K562 (cell line): ENCODE results near the gene MYADM. TPM values are rescaled to one million over a fixed set of nuclear protein-coding genes. Genes with fewer than 3 reads are reported as not detected.

Experiments used
- BMI1 ChIP-seq: fragments of 150-350 bp; IDR thresholded peaks from 2 replicates; pipeline ENCODE4 v1.6.1; 2014; ENCODE audit warnings: low read length
- CREB1 ChIP-seq, 2 experiments: sonication (generic) in 1 of 2; formaldehyde crosslinking in 1 of 2; IDR thresholded peaks; 2 replicates each; pipeline versions ENCODE4 v1.6.1 to v1.8.0; 2012 to 2022; ENCODE audit warnings: inconsistent platforms in 1 of 2, mild to moderate bottlenecking in 1 of 2, missing genetic modification reagents in 1 of 2, moderate library complexity in 1 of 2
- CREM ChIP-seq: IDR thresholded peaks from 2 replicates; pipeline ENCODE4 v1.6.1; 2014; ENCODE audit warnings: antibody characterized with exemption, low read depth
- CXXC5 ChIP-seq: fragments of 250-450 bp; sonication (Bioruptor Pico); IDR thresholded peaks from 2 replicates; pipeline ENCODE4 v1.8.0; 2022; ENCODE audit warnings: inconsistent platforms, mild to moderate bottlenecking, moderate library complexity
- DIDO1 ChIP-seq: fragments of 450-650 bp; IDR thresholded peaks from 2 replicates; pipeline ENCODE4 v1.6.1; 2016; ENCODE audit warnings: low read depth, missing biosample characterization, missing genetic modification characterization
- MAZ ChIP-seq, 2 experiments: fragments of 450-650 bp in 1 of 2; sonication (generic) in 1 of 2; formaldehyde crosslinking; IDR thresholded peaks in 1 of 2; conservative IDR thresholded peaks in 1 of 2; 2 replicates each; pipeline versions ENCODE4 v1.4.0 to v1.5.0; 2020; ENCODE audit warnings: mild to moderate bottlenecking in 1 of 2, missing genetic modification reagents in 1 of 2
- MBD2 ChIP-seq: sonication (generic); IDR thresholded peaks from 2 replicates; pipeline ENCODE4 v1.6.1; 2016; ENCODE audit warnings: low read depth, borderline replicate concordance
- MTA1 ChIP-seq: fragments of 450-650 bp; IDR thresholded peaks from 2 replicates; pipeline ENCODE4 v1.6.1; 2017; ENCODE audit warnings: borderline replicate concordance
- NR2C2 ChIP-seq, 2 experiments: fragments of 200-800 bp in 1 of 2; sonication (Bioruptor generic) in 1 of 2; sonication (generic) in 1 of 2; formaldehyde crosslinking in 1 of 2; IDR thresholded peaks; 2 replicates each; pipeline versions ENCODE4 v1.6.1 to v1.8.0; 2016 to 2022; ENCODE audit warnings: mild to moderate bottlenecking in 1 of 2, missing compliant biosample characterization in 1 of 2, missing genetic modification characterization in 1 of 2, missing genetic modification reagents in 1 of 2
- NRF1 ChIP-seq, 2 experiments: fragments of 450-650 bp; IDR thresholded peaks in 1 of 2; conservative IDR thresholded peaks in 1 of 2; 2 replicates each; pipeline ENCODE4 v1.6.1; 2014; ENCODE audit warnings: mild to moderate bottlenecking in 2 of 2
- RBM22 ChIP-seq: fragments of 200-400 bp; formaldehyde crosslinking; IDR thresholded peaks from 2 replicates; pipeline ENCODE4 v1.6.1; 2018; ENCODE audit warnings: low read length, low read depth; ENCODE audit not compliant: poor library complexity, severe bottlenecking
- RFX1 ChIP-seq: fragments of 450-650 bp; IDR thresholded peaks from 2 replicates; pipeline ENCODE4 v1.6.1; 2016; ENCODE audit warnings: mild to moderate bottlenecking, moderate library complexity
- SP1 ChIP-seq: sonication (generic); formaldehyde crosslinking; IDR thresholded peaks from 2 replicates; pipeline ENCODE4 v1.8.1; 2022; ENCODE audit warnings: mild to moderate bottlenecking, missing genetic modification reagents
- TEAD2 ChIP-seq: fragments of 450-650 bp; IDR thresholded peaks from 2 replicates; pipeline ENCODE4 v1.6.1; 2016; ENCODE audit warnings: missing genetic modification characterization, control low read depth, missing compliant biosample characterization
- ZBTB7A ChIP-seq: IDR thresholded peaks from 2 replicates; pipeline ENCODE4 v1.6.1; 2011; ENCODE audit warnings: low read depth, mild to moderate bottlenecking, low read length, moderate library complexity, borderline replicate concordance; ENCODE audit not compliant: control insufficient read depth
- ZNF175 ChIP-seq: fragments of 200-800 bp; sonication (Bioruptor generic); IDR thresholded peaks from 2 replicates; pipeline ENCODE4 v1.6.1; 2016; ENCODE audit warnings: low read depth, mild to moderate bottlenecking, missing genetic modification characterization, missing compliant biosample characterization
- polyA plus RNA-seq, 8 experiments: library from polyadenylated mRNA; depleted of rRNA in 4 of 8; stranded (reverse) in 5 of 8; unstranded in 3 of 8; fragments of >200 nt; fragmentation: Nextera tagmentation in 2 of 8; fragmentation: Illumina TruSeq in 1 of 8; extraction: Ambion mirVana in 2 of 8; extraction: Trizol in 1 of 8; gene quantifications; 2 replicates each; pipeline versions ENCODE4 v1.2.1 to v1.2.3, GENCODE V29; 2011 to 2014; ENCODE audit warnings: inconsistent platforms in 1 of 8, missing spikeins in 1 of 8
- total RNA-seq, 7 experiments: library from RNA; depleted of rRNA in 6 of 7; stranded (reverse); fragments of >200 nt in 6 of 7; fragmentation: Illumina TruSeq in 2 of 7; extraction: Trizol in 2 of 7; gene quantifications; 2 replicates each; pipeline versions ENCODE4 v1.2.1 to v1.2.3, GENCODE V29; 2011 to 2021; ENCODE audit warnings: low replicate concordance in 1 of 7
- TF ChIP-seq, protein P1 (sequence below): fragments of 250-450 bp; sonication (Bioruptor Pico); IDR thresholded peaks from 2 replicates; pipeline ENCODE4 v1.5.0; 2021; ENCODE audit warnings: mild to moderate bottlenecking, borderline replicate concordance
- TF ChIP-seq, protein P2 (sequence below): fragments of 450-650 bp; IDR thresholded peaks from 2 replicates; pipeline ENCODE4 v1.6.1; 2018; ENCODE audit warnings: mild to moderate bottlenecking, low read depth; ENCODE audit not compliant: partially characterized antibody
- TF ChIP-seq, protein P3 (sequence below): fragments of 200-800 bp; sonication (Bioruptor generic); IDR thresholded peaks from 2 replicates; pipeline ENCODE4 v1.6.1; 2017; ENCODE audit warnings: missing genetic modification characterization, missing compliant biosample characterization

Gene MYADM
- total and polyA plus RNA-seq, 9 of the 15 experiments (the other 6 are each of a cell fraction or from before 2014, with no cell fraction given), result 4.5 to 70.3 (median 14.4) TPM

DNA sequence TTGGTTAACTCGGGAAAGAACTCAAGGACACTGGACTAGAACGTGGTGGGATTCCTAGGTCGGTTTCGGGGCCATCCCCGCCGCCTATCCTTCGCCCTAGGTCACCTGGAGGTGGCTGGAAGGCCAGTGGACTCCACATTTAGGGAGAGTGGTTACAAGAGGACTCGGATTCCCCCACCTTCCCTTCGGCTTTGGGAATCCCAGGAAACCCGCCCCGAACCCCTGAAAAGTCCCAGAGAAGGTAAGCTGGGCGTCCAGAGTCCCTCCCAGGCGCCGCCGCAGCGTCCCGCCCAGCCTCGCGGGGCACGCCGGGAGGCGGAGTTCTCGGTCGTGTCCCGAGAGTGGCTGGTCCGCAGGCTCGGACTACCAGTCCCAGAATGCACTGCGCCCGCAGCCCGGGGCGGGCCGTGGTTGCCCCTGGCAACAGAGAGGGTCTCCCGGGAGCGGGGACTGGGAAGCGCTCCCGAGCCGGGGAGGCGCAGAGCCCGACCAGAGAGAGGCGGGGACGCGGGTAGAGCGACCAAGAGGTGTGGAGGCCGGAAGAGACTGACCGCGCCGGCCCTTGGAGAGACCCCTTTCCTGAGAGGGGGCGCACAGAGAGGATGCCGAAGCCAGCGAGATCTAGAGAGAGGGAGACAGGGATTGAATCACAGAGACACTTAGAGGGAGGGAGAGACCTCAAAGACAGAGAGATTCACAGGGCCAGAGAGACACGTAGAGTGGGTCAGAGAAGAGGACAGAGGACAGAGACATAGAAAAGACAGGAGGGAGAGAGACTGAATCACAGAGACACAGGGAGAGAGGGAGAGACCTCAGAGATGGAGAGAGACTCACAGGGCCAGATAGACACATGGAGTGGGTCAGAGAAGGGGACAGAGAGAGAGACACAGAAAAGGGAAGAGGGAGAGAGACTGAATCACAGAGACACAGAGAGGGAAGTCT is 11.7 kb downstream of the MYADM start (continued):
- peak; percentile 62 to 76; a peak in 2 of 4 replicates for TF ChIP-seq MAZ (CRISPR knock-in tag; conservative IDR thresholded peaks at IDR 0.05 in 1 of 2, IDR thresholded peaks at IDR 0.05 in 1 of 2)
- TF ChIP-seq ZNF175 (CRISPR knock-in tag), result 0 out of 2 replicates have a peak, but pooled peaks have one; percentile 42
- TF ChIP-seq RFX1, result peak; percentile 99
- TF ChIP-seq BMI1, result peak; percentile 79
- TF ChIP-seq CREB1 (IDR thresholded peaks at IDR 0.05), result peak; percentile 31; the same call in 1 of the 2 replicates
- TF ChIP-seq CREB1 (CRISPR knock-in tag; IDR thresholded peaks at IDR 0.05), result no peak
- TF ChIP-seq, protein P1, sequence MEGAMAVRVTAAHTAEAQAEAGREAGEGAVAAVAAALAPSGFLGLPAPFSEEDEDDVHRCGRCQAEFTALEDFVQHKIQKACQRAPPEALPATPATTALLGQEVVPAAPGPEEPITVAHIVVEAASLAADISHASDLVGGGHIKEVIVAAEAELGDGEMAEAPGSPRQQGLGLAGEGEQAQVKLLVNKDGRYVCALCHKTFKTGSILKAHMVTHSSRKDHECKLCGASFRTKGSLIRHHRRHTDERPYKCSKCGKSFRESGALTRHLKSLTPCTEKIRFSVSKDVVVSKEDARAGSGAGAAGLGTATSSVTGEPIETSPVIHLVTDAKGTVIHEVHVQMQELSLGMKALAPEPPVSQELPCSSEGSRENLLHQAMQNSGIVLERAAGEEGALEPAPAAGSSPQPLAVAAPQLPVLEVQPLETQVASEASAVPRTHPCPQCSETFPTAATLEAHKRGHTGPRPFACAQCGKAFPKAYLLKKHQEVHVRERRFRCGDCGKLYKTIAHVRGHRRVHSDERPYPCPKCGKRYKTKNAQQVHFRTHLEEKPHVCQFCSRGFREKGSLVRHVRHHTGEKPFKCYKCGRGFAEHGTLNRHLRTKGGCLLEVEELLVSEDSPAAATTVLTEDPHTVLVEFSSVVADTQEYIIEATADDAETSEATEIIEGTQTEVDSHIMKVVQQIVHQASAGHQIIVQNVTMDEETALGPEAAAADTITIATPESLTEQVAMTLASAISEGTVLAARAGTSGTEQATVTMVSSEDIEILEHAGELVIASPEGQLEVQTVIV, result no peak
- peak; percentile 73 to 77 for TF ChIP-seq NRF1 (conservative IDR thresholded peaks at IDR 0.05 in 1 of 2, IDR thresholded peaks at IDR 0.05 in 1 of 2)
- TF ChIP-seq SP1 (CRISPR knock-in tag), result peak; percentile 80
- TF ChIP-seq, protein P2, sequence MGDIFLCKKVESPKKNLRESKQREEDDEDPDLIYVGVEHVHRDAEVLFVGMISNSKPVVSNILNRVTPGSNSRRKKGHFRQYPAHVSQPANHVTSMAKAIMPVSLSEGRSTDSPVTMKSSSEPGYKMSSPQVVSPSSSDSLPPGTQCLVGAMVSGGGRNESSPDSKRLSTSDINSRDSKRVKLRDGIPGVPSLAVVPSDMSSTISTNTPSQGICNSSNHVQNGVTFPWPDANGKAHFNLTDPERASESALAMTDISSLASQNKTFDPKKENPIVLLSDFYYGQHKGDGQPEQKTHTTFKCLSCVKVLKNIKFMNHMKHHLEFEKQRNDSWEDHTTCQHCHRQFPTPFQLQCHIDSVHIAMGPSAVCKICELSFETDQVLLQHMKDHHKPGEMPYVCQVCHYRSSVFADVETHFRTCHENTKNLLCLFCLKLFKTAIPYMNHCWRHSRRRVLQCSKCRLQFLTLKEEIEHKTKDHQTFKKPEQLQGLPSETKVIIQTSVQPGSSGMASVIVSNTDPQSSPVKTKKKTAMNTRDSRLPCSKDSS, result no peak
- peak; percentile 16; the same call in 1 of the 2 replicates for TF ChIP-seq ZBTB7A
- TF ChIP-seq, protein P3, sequence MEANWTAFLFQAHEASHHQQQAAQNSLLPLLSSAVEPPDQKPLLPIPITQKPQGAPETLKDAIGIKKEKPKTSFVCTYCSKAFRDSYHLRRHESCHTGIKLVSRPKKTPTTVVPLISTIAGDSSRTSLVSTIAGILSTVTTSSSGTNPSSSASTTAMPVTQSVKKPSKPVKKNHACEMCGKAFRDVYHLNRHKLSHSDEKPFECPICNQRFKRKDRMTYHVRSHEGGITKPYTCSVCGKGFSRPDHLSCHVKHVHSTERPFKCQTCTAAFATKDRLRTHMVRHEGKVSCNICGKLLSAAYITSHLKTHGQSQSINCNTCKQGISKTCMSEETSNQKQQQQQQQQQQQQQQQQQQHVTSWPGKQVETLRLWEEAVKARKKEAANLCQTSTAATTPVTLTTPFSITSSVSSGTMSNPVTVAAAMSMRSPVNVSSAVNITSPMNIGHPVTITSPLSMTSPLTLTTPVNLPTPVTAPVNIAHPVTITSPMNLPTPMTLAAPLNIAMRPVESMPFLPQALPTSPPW (CRISPR knock-in tag), result peak; percentile 50; the same call in 1 of the 2 replicates
- no peak for TF ChIP-seq TEAD2 (tag)
- peak; percentile 86 for TF ChIP-seq CXXC5 (CRISPR knock-in tag)
- no peak for TF ChIP-seq NR2C2 (CRISPR knock-in tag; IDR thresholded peaks at IDR 0.05)
- 0 out of 2 replicates have a peak, but pooled peaks have one; percentile 36 for TF ChIP-seq NR2C2 (tag; IDR thresholded peaks at IDR 0.05)
- 0 out of 2 replicates have a peak, but pooled peaks have one; percentile 54 for TF ChIP-seq DIDO1 (tag)
- peak; percentile 62; the same call in 1 of the 2 replicates for TF ChIP-seq MBD2
- TF ChIP-seq RBM22, result peak; percentile 96
- TF ChIP-seq CREM, result peak; percentile 38; the same call in 1 of the 2 replicates
- TF ChIP-seq MTA1, result no peak
